Globus pallidus (tissue), 1 donor: Measurements from ENCODE around the gene KCNMA1.
"Not testable (repeated sequence)": the region's sequence is repeated elsewhere in the genome, so short reads cannot be mapped to it uniquely, and the experiment has no call there.

Experiments used
- DNase-seq: peaks from one replicate; pipeline ENCODE4 v3.0.0-alpha.2; 2015; ENCODE audit warnings: low spot score

KCNMA1 gene

DNA sequence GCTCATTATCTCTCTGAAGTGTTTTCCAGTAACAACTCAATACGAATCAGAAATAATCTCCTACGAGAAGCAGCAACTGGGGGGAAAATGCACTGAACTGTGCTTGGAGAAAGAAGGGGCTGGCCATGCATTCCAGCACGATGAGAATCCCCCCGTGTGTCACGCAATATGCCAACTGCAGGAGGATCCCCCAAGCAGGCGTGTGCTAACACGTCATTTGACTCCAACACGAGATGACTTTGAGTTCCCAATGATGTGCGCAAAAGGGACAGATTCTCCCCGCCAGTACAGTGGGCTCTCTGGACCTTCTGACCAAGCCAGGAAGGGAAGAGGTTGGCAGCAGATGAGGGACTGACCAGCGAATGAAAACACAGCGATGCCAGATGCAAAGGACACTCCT is 105.5 kb downstream of the KCNMA1 start:
- DNase-seq, result no peak

GRCh38 chr10:77531441-77532001 is 106.1 kb downstream of the KCNMA1 start:
- peak; percentile 34 for DNase-seq

DNA sequence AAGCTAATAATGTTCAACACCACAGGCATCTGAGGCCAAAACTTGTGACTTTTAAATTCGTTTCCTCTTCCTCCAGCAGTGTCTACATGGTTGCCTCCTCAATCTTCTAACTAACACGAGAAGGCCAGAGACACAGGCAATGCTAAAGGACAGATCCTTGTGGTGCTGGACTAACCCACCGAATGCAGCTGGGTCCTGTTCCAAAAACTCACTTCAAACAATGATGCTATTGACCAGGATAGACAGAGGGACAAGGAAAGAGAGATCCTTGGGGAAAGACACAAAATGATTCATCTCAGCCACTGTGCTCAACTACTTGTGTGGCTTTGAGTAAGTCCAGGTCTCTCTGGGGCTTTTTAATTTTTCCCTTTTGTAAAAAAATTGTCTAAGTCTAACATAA is 107.6 kb downstream of the KCNMA1 start:
- no peak for DNase-seq

GRCh38 chr10:77529050-77529576 is 108.5 kb downstream of the KCNMA1 start:
- DNase-seq, result no peak

DNA sequence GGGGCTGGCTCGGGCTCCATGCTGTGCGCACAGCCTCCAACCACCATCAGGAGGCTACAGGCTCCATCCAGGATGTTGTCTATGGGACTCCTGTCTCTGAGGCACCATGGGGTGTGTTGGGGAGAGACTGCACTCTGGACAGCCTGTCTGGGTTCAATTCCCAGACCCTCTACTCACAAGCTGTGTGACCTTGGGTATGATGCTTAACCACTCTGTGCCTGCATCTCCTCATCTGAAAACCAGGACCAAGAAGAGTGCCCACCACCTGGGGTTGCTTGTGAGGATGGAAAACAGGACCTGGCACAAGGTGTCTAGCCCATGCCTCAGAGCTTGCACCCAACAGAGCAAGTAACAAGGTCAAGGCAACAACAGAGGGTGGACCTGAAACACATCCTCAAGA is 109.8 kb downstream of the KCNMA1 start:
- DNase-seq, result no peak

GRCh38 chr10:77526868-77527617 is 110.6 kb downstream of the KCNMA1 start:
- DNase-seq, result no peak

DNA sequence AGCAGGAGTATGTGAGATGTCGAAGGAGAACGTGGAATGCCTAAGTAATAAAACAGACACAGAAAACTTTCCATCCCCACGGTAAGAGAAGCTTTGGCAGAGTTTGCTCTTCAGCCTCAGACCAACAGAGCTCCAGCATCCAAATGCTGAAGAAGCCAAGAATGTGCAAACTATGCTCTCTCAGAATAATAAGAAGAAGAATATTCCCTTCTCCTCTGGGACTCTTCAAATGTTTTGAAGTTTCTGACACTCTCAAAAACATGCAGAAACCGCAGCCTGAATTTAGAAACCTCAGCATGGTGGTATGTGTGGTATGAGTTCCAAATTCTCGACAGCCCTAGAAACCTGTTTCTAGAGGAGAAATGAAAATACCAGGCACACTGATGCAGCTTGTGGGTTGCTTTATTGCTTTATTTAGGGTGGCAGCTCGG is 113.3 kb downstream of the KCNMA1 start:
- peak; percentile 37 for DNase-seq

DNA sequence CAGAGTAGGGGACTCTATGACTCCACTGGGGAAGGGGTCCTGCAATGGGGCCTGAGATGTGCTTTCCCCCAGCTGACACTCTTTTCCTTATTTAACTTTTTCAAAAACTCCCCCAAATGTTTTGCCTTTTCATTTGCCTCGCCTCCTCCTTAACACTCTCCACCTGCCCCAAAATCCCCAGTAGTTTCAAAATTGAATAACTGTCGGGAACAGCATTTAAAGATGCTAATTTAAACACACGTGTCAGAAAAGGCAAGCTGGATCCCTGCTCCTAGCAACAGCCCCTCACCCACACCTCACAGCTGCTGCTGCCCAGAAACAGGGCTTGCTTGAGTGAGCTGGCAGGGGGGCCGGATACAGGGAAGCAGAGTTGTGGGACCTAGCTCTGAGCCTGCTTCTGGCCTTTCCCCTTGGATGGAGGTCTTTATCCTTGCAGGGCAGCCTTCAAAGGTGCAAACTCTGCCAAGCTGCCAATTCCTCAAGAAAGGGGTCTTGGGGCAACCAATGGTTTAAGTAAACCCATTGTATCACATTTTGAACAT is 115.3 kb downstream of the KCNMA1 start:
- no peak for DNase-seq

DNA sequence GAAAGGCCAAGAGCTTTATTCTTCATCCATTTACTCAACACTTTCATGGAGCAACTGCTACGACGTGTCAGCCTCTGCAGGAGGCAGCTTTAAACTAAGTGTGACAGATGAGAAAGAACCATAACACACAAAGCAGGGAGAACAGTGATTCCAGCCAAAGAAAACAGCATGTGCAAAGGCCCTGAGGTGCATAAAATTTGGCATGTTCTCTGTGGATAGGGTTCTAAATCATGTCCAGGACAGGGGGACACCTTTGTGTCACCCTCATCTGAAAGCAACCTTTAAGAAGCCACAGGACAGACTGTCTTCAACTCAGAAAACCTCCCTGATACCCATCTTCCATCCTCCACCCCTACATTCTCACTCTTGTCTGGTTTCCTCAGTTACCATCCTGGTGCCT is 116.6 kb downstream of the KCNMA1 start:
- DNase-seq, result no peak

- DNase-seq, result no peak
Observed at GRCh38 chr10:77520290-77520689, 117.3 kb downstream of the KCNMA1 start.

GRCh38 chr10:77519791-77520190 is 117.8 kb downstream of the KCNMA1 start:
- not testable (repeated sequence) for DNase-seq

- no peak for DNase-seq
Observed at GRCh38 chr10:77518910-77519274, 118.7 kb downstream of the KCNMA1 start.

DNA sequence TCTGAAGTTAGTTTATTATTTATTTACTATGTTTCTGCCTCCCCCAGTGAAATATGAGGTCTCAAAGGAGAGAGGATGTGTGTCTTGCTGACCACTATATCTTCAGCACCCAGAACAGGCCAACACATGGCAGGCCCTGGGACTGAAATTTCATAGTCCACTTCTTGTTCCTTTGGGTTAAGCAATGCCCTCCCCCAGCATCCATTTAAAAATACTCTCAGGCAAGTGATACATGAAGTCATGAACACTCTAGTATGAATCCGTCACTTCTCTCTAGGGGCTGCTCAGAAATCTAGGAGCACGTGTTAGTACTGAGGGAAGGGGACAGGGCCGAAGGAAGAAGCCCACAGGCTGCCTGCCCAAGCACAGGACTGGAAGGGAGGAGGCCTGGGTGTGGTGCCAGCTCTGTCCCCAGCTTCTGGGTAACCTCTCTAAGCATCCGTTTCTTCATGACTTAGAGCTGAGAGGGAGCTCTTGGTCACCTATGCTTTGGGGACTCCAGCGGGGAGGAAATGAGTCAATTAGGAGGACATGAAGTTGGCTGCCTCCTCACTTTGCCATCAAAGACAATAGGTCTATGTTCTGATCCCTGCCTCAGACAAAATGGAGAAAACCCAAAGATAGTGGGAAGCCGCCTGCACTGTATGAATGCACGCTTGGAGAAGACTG is 119.2 kb downstream of the KCNMA1 start:
- no peak for DNase-seq

DNA sequence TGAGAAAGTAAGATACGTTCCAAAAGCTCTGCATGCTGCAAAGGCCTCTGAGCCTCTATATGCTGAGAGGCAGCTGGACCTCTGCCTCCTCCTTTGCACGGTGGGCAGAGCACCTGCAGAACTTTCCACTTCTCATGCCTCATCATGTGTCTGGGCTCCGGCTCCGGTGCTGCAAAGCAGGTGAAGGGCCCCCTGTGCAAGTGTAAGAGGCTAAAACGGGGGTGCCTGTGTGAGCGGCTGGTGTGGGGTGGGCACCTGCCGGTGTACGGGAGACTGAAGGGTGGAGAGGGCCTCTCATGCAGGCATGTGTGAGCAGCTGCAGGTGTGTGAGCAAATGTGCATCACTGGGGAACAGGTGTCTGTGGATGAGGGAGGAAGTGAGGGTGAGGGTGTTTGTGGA is 121.0 kb downstream of the KCNMA1 start:
- DNase-seq, result no peak

GRCh38 chr10:77514870-77515269 is 122.7 kb downstream of the KCNMA1 start:
- no peak for DNase-seq

DNA sequence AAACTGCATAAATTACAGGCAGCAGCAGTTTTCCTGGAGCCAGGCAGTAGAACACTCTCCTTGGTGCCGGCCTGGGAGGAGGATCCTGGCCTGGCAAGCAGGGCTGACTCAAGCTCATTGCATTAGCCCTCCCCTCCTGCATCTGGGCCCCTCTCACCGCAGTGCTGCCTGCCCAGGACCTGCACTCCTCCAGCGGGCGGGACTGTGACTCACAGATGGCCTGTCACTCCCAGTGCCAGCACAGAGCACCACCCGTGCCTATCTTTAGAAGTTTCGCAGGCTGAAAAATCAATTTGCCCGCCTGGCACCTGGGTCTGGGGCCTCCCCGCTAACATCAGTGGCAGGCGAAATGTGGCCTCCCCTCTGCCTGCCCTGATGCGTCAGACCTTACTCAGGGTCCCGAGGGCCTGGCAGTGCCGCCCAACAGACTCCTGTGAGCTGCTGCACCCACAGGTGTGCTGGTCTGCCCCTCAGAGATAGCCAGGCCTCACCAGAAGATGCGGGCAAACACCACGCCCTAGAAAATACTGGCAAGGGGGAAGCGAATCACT is 123.8 kb downstream of the KCNMA1 start:
- DNase-seq, result peak; percentile 26

DNA sequence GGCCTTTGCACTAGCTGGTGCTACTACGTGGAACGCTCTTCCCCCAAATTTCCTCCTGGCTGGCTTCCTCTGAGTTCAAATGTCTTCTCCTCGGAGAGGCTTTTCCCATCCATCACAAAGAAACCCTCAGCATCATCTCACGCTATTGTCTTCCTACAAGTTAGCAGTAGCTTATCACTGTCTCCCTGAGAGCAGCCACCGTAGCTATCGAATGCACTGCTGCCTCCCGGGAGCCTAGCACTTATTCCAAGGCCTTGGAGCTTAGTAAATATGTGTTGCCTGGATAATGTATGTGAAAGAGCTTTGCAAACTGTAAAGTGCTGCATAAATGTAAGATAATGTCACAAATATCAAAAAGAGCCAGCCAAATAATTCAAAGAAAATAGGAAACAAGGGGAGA is 124.4 kb downstream of the KCNMA1 start:
- no peak for DNase-seq

DNA sequence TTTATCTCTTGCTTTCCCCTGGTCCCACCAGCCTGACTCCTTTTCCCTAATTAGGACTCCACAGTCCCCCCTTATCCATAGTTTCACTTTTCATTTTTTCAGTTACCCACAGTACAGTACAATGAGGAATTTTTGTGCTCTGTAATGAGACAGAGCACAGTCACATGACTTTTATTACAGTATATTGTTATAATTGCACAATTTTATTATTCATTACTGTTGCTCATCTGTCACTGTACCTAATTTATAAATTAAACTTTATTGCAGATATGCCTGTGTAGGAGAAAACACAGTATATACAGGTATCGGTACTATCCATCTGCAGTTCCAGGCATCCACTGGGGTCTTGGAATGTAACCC is 125.4 kb downstream of the KCNMA1 start:
- no peak for DNase-seq

DNA sequence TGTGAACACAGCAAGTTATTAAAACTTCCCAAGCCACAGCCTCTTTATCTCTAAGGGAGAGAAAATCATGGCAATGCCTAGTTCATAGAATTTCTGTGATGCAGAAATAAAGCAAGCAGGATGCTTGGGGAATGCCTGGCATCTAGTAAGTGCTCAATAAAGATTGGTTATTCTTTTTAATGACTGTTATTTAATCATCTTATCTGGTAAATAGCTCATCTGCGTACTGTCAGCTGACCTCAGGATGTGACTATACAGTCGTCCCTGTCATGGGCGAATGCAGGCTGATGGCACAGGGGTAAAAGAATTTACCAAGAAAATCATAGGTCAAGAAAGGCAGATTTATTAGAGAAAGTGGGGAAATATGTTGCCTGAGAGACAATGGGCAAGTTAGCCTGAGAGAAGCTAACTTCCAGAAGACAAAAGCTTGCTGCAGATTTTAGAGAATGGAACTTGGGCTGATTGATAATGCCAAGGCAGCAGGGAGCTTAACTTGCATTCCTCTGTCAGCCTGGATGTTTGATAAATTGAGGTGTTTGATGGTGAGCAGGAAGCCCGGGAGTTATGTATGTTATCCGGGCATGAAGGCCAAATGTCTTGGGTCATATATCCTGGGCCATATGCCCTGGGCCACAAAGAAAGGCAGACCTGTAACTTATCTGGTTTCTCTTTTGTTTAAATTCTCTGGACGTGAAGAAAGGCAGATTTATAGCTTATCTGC is 126.0 kb downstream of the KCNMA1 start:
- DNase-seq, result no peak

DNA sequence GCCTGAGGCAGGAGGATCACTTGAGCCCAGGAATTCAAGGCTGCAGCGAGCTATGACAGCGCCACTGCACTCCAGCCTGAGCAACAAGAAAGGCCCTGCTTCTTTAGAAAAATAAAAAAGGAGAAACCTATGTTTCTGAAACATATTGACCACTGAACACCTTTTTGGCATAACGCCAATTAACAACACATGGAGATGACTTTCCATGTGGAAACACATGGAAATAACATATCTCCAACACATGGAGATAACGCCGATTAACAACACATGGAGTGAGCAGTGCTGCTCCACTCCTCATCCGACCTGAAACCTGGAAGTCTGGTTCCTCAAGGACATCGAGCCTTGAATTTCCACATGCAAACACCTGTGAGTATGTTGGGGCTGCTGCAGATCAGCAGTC is 126.9 kb downstream of the KCNMA1 start:
- no peak for DNase-seq

DNA sequence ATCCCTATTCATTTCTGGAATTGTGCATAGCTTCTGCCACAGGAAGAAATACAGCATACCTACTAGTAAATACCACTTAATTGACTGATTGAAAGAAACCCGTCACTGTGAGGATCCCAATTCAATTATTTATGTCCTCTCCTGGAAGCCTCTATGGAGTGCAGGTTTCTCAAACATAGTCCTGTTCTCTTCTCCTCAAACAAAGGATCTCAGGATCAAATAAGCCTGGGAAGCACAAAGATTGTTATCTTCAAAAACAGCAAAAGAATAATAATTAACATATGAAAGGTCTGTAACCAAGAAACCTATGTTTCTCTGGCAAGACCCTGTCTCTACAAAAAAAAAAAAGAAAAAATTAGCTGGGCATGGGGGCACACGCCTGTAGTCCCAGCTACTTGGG is 127.3 kb downstream of the KCNMA1 start:
- no peak for DNase-seq

DNA sequence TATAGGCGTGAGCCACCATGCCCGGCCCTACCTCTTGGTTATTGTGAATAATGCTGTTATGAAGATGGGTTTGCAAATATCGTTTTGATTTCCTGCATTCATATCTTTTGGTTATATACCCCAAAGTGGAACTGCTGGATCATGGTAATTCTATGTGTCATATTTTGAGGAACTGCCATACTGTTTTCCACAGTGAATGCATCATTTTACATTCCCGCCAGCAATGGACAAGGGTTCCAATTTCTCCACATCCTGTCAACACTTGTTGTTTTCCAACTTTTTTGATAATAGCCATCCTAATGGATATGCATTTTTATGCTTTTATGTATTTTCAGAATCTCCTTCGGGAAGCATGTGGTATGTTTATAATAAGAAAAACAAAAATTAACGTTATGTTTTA is 128.2 kb downstream of the KCNMA1 start:
- no peak for DNase-seq
